H1 (cell line): Measurements from ENCODE around the gene ATP5F1E. TPM values are rescaled to one million over a fixed set of nuclear protein-coding genes. Genes with fewer than 3 reads are reported as not detected.

Source experiments
- BRCA1 ChIP-seq: IDR thresholded peaks from 2 replicates; pipeline ENCODE4 v1.6.1; 2012; ENCODE audit warnings: low read depth, low read length, improper control_type of control experiment
- CTBP2 ChIP-seq: IDR thresholded peaks from 2 replicates; pipeline ENCODE4 v1.7.0; 2011; ENCODE audit warnings: borderline replicate concordance, mild to moderate bottlenecking, moderate library complexity, mixed read lengths, low read length; ENCODE audit not compliant: insufficient read depth, insufficient read length
- EGR1 ChIP-seq: IDR thresholded peaks from 2 replicates; pipeline ENCODE4 v1.6.1; 2011; ENCODE audit warnings: low read depth, low read length, borderline replicate concordance
- JUN ChIP-seq: IDR thresholded peaks from 2 replicates; pipeline ENCODE4 v1.6.1; 2011; ENCODE audit warnings: low read depth, mild to moderate bottlenecking, improper control_type of control experiment, low read length
- KDM4A ChIP-seq: IDR thresholded peaks from one replicate; pipeline ENCODE4 v1.7.1; 2012; ENCODE audit warnings: low read depth, mild to moderate bottlenecking, moderate library complexity, low read length, inconsistent platforms; ENCODE audit not compliant: severe bottlenecking
- polyA plus RNA-seq, 7 experiments: library from polyadenylated mRNA; depleted of rRNA in 3 of 7; stranded (reverse) in 5 of 7; unstranded in 2 of 7; fragments of >200 nt in 5 of 7; fragments of 200-250 nt in 2 of 7; gene quantifications; 1 replicate in 5 of 7; 2 replicates in 1 of 7; 4 replicates in 1 of 7; pipeline versions ENCODE4 v1.2.1 to v1.2.3, GENCODE V29; 2011 to 2013; ENCODE audit warnings: missing spikeins in 2 of 7, mixed read lengths in 2 of 7
- total RNA-seq: library from RNA; stranded (reverse); fragmentation: NEBNext Ultra II Directional; extraction: Animal tissue kit (Norgen Biotek cat#: 25700); gene quantifications from 2 replicates; pipeline ENCODE4 v1.2.1, GENCODE V29; 2021
- TF ChIP-seq, protein P1 (sequence below): fragments of 300-600 bp; sonication (generic); IDR thresholded peaks from 2 replicates; pipeline ENCODE4 v1.7.1; 2012; ENCODE audit warnings: low read length, moderate library complexity, mild to moderate bottlenecking, inconsistent platforms; ENCODE audit not compliant: insufficient replicate concordance

Gene ATP5F1E
- total and polyA plus RNA-seq, 2 of the 8 experiments (the other 6 are each of a cell fraction or from before 2014, with no cell fraction given): 15.7 to 47.8 TPM

GRCh38 chr20:59047938-59048680 is 16.0 kb upstream of the ATP5F1E start (continued):
- TF ChIP-seq, protein P1, sequence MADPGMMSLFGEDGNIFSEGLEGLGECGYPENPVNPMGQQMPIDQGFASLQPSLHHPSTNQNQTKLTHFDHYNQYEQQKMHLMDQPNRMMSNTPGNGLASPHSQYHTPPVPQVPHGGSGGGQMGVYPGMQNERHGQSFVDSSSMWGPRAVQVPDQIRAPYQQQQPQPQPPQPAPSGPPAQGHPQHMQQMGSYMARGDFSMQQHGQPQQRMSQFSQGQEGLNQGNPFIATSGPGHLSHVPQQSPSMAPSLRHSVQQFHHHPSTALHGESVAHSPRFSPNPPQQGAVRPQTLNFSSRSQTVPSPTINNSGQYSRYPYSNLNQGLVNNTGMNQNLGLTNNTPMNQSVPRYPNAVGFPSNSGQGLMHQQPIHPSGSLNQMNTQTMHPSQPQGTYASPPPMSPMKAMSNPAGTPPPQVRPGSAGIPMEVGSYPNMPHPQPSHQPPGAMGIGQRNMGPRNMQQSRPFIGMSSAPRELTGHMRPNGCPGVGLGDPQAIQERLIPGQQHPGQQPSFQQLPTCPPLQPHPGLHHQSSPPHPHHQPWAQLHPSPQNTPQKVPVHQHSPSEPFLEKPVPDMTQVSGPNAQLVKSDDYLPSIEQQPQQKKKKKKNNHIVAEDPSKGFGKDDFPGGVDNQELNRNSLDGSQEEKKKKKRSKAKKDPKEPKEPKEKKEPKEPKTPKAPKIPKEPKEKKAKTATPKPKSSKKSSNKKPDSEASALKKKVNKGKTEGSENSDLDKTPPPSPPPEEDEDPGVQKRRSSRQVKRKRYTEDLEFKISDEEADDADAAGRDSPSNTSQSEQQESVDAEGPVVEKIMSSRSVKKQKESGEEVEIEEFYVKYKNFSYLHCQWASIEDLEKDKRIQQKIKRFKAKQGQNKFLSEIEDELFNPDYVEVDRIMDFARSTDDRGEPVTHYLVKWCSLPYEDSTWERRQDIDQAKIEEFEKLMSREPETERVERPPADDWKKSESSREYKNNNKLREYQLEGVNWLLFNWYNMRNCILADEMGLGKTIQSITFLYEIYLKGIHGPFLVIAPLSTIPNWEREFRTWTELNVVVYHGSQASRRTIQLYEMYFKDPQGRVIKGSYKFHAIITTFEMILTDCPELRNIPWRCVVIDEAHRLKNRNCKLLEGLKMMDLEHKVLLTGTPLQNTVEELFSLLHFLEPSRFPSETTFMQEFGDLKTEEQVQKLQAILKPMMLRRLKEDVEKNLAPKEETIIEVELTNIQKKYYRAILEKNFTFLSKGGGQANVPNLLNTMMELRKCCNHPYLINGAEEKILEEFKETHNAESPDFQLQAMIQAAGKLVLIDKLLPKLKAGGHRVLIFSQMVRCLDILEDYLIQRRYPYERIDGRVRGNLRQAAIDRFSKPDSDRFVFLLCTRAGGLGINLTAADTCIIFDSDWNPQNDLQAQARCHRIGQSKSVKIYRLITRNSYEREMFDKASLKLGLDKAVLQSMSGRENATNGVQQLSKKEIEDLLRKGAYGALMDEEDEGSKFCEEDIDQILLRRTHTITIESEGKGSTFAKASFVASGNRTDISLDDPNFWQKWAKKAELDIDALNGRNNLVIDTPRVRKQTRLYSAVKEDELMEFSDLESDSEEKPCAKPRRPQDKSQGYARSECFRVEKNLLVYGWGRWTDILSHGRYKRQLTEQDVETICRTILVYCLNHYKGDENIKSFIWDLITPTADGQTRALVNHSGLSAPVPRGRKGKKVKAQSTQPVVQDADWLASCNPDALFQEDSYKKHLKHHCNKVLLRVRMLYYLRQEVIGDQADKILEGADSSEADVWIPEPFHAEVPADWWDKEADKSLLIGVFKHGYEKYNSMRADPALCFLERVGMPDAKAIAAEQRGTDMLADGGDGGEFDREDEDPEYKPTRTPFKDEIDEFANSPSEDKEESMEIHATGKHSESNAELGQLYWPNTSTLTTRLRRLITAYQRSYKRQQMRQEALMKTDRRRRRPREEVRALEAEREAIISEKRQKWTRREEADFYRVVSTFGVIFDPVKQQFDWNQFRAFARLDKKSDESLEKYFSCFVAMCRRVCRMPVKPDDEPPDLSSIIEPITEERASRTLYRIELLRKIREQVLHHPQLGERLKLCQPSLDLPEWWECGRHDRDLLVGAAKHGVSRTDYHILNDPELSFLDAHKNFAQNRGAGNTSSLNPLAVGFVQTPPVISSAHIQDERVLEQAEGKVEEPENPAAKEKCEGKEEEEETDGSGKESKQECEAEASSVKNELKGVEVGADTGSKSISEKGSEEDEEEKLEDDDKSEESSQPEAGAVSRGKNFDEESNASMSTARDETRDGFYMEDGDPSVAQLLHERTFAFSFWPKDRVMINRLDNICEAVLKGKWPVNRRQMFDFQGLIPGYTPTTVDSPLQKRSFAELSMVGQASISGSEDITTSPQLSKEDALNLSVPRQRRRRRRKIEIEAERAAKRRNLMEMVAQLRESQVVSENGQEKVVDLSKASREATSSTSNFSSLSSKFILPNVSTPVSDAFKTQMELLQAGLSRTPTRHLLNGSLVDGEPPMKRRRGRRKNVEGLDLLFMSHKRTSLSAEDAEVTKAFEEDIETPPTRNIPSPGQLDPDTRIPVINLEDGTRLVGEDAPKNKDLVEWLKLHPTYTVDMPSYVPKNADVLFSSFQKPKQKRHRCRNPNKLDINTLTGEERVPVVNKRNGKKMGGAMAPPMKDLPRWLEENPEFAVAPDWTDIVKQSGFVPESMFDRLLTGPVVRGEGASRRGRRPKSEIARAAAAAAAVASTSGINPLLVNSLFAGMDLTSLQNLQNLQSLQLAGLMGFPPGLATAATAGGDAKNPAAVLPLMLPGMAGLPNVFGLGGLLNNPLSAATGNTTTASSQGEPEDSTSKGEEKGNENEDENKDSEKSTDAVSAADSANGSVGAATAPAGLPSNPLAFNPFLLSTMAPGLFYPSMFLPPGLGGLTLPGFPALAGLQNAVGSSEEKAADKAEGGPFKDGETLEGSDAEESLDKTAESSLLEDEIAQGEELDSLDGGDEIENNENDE: no peak
- TF ChIP-seq CTBP2 (no peak), EGR1 (no peak), KDM4A (no peak), JUN (no peak), BRCA1 (no peak)
